Measurements from ENCODE around the gene IP6K1.
"Not testable (repeated sequence)": the region's sequence is repeated elsewhere in the genome, so short reads cannot be mapped to it uniquely, and the experiment has no call there.

The IP6K1 gene

DNA sequence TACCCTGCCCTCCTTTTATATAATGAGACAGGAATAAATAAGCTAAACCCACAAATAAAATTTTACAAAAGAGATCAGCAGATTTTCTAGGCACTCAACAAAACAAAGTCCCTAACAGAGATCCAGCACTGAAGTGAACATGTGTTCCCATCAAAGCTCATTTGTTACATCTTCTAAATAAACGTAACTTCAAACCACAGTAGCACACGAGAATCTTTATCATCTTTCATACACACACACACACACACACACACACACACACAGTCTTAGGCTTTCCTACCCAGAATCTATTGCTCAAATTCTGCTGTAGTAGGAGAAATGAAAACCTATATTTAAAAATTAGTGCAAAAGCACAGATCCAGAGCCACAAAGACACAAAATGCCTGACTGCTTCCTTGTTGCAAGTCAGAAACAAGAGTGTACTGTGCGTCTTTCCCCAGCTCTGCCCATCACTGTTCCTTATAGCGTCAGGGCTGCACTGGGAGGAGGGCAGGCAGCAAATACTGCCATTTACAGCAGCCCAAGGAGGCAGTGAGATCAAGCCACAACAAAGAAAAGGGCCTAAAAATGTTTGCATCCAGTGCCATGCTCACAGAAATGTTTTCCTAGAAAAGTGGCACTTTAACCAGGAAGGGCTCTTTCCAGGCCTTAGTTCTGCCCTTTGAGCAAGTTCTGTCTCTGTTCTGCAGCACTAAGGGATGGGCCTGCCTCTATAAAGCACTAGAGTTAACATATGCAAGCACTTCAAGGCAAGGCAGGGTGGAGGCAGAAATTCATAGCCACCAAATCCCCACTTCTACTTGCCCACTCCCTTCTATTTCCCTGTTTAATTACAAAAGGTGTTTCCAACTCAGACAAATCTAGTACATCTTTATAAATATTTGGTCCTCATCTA, 6.0 kb downstream of the IP6K1 start:
- no peak overlapping the region for H2AFZ ChIP-seq (ENCODE audit: low read length)
- H3K9ac ChIP-seq (ENCODE audit: low read length), result no peak overlapping the region

DNA sequence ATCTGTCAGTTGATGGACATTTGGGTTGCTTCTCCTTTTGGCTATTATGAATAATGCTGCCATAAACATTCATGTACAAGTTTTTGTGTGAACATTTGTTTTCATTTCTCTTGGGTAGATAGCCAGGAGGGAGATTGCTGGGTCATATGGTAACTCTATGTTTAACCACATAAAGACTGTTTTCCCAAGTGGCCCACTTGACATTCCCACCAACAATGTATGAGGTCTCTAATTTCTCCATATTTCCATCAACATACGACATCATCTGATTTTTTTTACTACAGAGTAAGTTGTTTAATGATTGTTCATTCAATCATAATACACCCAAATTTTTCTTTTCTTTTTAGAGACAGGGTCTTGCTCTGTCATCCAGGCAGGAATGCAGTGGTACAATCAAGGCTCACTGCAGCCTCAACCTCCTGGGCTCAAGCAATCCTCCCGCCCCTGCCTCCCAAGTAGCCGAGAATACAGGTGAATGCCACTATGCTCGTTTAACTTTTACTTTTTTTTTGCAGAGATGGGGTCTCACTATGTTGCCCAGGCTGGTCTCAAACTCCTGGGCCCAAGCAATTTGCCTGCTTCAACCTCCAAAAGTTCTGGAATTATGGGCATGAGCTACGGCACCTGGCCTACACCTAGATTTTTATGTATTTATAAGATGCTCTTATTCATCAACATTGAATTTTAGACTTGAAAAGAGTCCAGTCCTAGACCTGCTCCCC, 6.8 kb downstream of the IP6K1 start:
- Histone ChIP-seq H3K27me3 (ENCODE audit: insufficient read depth, low read length) (no peaks in the 10 kb centered on the region), H3K9me2 (ENCODE audit: low read depth, low read length) (no peaks in the 10 kb centered on the region), H3K79me2 (ENCODE audit: insufficient read depth, low read length) (peaks cover 21% of the 10 kb centered on the region), H3K4me1 (ENCODE audit: insufficient read depth, low read length, severe bottlenecking) (peaks cover 8% of the 10 kb centered on the region), H3K9me3 (ENCODE audit: low read length) (no peaks in the 10 kb centered on the region), H3K4me2 (ENCODE audit: low read length) (no peak overlapping the region), H3K4me3 (ENCODE audit: low read depth, low read length, poor library complexity, severe bottlenecking) (no peak overlapping the region), H2AFZ (ENCODE audit: low read length) (no peak overlapping the region), H3F3A (ENCODE audit: insufficient read depth, low read length) (no peaks in the 10 kb centered on the region), H3K9ac (ENCODE audit: low read length) (no peak overlapping the region), H3K27ac (ENCODE audit: low read depth, low read length, poor library complexity, severe bottlenecking) (no peak overlapping the region), H3K36me3 (ENCODE audit: insufficient read depth, low read length) (peaks cover 21% of the 10 kb centered on the region; the same call in 1 of the 2 replicates), H4K20me1 (ENCODE audit: insufficient read depth, low read length) (no peaks in the 10 kb centered on the region)
- TF ChIP-seq, protein P1, sequence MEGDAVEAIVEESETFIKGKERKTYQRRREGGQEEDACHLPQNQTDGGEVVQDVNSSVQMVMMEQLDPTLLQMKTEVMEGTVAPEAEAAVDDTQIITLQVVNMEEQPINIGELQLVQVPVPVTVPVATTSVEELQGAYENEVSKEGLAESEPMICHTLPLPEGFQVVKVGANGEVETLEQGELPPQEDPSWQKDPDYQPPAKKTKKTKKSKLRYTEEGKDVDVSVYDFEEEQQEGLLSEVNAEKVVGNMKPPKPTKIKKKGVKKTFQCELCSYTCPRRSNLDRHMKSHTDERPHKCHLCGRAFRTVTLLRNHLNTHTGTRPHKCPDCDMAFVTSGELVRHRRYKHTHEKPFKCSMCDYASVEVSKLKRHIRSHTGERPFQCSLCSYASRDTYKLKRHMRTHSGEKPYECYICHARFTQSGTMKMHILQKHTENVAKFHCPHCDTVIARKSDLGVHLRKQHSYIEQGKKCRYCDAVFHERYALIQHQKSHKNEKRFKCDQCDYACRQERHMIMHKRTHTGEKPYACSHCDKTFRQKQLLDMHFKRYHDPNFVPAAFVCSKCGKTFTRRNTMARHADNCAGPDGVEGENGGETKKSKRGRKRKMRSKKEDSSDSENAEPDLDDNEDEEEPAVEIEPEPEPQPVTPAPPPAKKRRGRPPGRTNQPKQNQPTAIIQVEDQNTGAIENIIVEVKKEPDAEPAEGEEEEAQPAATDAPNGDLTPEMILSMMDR (IDR thresholded peaks at IDR 0.05; ENCODE audit: low read length), result no peak
- no peak for TF ChIP-seq EZH2 (IDR thresholded peaks at IDR 0.05; ENCODE audit: borderline replicate concordance, low read length)

More for the DNA sequence above, 6.0 kb downstream of the IP6K1 start:
- peaks cover 14% of the 10 kb centered on the region for H3K4me1 ChIP-seq (ENCODE audit: insufficient read depth, low read length, severe bottlenecking)
- peaks cover 20% of the 10 kb centered on the region for H3K79me2 ChIP-seq (ENCODE audit: insufficient read depth, low read length)
- no peak overlapping the region for H3K4me3 ChIP-seq (ENCODE audit: low read depth, low read length, poor library complexity, severe bottlenecking)
- H3K4me2 ChIP-seq (ENCODE audit: low read length), result no peak overlapping the region
- no peak overlapping the region for H3K27ac ChIP-seq (ENCODE audit: low read depth, low read length, poor library complexity, severe bottlenecking)
- no peaks in the 10 kb centered on the region for H3K9me3 ChIP-seq (ENCODE audit: low read length)
- H3K9me2 ChIP-seq (ENCODE audit: low read depth, low read length), result no peaks in the 10 kb centered on the region
- TF ChIP-seq, protein P1 (IDR thresholded peaks at IDR 0.05; ENCODE audit: low read length), result no peak
- TF ChIP-seq EZH2 (IDR thresholded peaks at IDR 0.05; ENCODE audit: borderline replicate concordance, low read length), result no peak
- no peaks in the 10 kb centered on the region for H4K20me1 ChIP-seq (ENCODE audit: insufficient read depth, low read length)
- H3K27me3 ChIP-seq (ENCODE audit: insufficient read depth, low read length), result no peaks in the 10 kb centered on the region
- no peaks in the 10 kb centered on the region for H3F3A ChIP-seq (ENCODE audit: insufficient read depth, low read length)
- peaks cover 23% of the 10 kb centered on the region; the same call in 1 of the 2 replicates for H3K36me3 ChIP-seq (ENCODE audit: insufficient read depth, low read length)

DNA sequence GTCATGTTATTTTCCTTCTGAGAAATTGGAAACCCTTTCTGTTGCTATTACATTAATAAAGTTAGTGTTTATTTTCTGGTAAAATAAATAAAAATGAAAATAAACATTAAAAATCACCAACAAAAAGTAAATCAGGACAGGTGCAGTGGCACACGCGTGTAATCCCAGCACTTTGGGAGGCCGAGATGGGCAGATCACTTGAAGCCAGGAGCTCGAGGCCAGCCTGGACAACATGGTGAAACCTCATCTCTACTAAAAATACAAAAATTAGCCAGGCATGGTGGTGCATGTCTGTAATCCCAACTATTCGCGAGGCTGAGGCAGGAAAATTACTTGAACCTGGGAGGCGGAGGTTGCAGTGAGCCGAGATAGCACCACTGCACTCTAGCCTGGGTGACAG, 10.2 kb downstream of the IP6K1 start:
- not testable (repeated sequence) for H2AFZ ChIP-seq (ENCODE audit: low read length); H4K20me1 ChIP-seq (ENCODE audit: insufficient read depth, low read length); H3F3A ChIP-seq (ENCODE audit: insufficient read depth, low read length); H3K9me3 ChIP-seq (ENCODE audit: low read length); H3K27me3 ChIP-seq (ENCODE audit: insufficient read depth, low read length); H3K9ac ChIP-seq (ENCODE audit: low read length); H3K27ac ChIP-seq (ENCODE audit: low read depth, low read length, poor library complexity, severe bottlenecking); H3K4me3 ChIP-seq (ENCODE audit: low read depth, low read length, poor library complexity, severe bottlenecking); H3K9me2 ChIP-seq (ENCODE audit: low read depth, low read length); H3K4me2 ChIP-seq (ENCODE audit: low read length); H3K4me1 ChIP-seq (ENCODE audit: insufficient read depth, low read length, severe bottlenecking)
- H3K36me3 ChIP-seq (ENCODE audit: insufficient read depth, low read length), result peaks cover 16% of the 10 kb centered on the region; the same call in 1 of the 2 replicates
- H3K79me2 ChIP-seq (ENCODE audit: insufficient read depth, low read length), result peaks cover 35% of the 10 kb centered on the region

Measured in OCI-LY1 (cell line).